Glutamatergic neuron (in vitro differentiated cells): ENCODE results near the gene CDH23. TPM values are rescaled to one million over a fixed set of nuclear protein-coding genes. Genes with fewer than 3 reads are reported as not detected.
A peak's percentile ranks its signal among the peaks of the same experiment; 100 is the strongest.

ENCODE experiments used
- DNase-seq: peaks from one replicate; pipeline ENCODE4 v3.0.0; 2022
- H3K27ac Mint-ChIP-seq: one replicate; pipeline ENCODE4 v1.8.0; 2020; ENCODE audit warnings: mild to moderate bottlenecking, mixed read lengths, inconsistent platforms; ENCODE audit not compliant: unreplicated experiment
- H3K27me3 Mint-ChIP-seq: one replicate; pipeline ENCODE4 v1.8.0; 2020; ENCODE audit warnings: mild to moderate bottlenecking, moderate library complexity, mixed read lengths, inconsistent platforms; ENCODE audit not compliant: unreplicated experiment
- H3K36me3 Mint-ChIP-seq: one replicate; pipeline ENCODE4 v1.8.0; 2020; ENCODE audit warnings: mild to moderate bottlenecking, mixed read lengths, inconsistent platforms; ENCODE audit not compliant: unreplicated experiment
- H3K4me1 Mint-ChIP-seq: one replicate; pipeline ENCODE4 v1.8.0; 2020; ENCODE audit warnings: mild to moderate bottlenecking, low read depth, mixed read lengths, inconsistent platforms; ENCODE audit not compliant: unreplicated experiment
- H3K4me3 Mint-ChIP-seq: one replicate; pipeline ENCODE4 v1.8.0; 2020; ENCODE audit warnings: mild to moderate bottlenecking, mixed read lengths, inconsistent platforms; ENCODE audit not compliant: unreplicated experiment
- H3K9me3 Mint-ChIP-seq: one replicate; pipeline ENCODE4 v1.8.0; 2020; ENCODE audit warnings: mild to moderate bottlenecking, moderate library complexity, mixed read lengths, inconsistent platforms; ENCODE audit not compliant: unreplicated experiment
- total RNA-seq: library from RNA; stranded (reverse); fragmentation: NEBNext Ultra II Directional; extraction: Animal tissue kit (Norgen Biotek cat#: 25700); gene quantifications from one replicate; pipeline ENCODE4 v1.2.1, GENCODE V29; 2021; ENCODE audit not compliant: unreplicated experiment
- TF ChIP-seq, protein P1 (sequence below): fragments of 200-600 bp; sonication (generic); IDR thresholded peaks from one replicate; pipeline ENCODE4 v1.5.0; 2021; ENCODE audit not compliant: partially characterized antibody, unreplicated experiment

The CDH23 gene
- total RNA-seq, 1 donor from 2014 or later = 2.0 TPM

DNA sequence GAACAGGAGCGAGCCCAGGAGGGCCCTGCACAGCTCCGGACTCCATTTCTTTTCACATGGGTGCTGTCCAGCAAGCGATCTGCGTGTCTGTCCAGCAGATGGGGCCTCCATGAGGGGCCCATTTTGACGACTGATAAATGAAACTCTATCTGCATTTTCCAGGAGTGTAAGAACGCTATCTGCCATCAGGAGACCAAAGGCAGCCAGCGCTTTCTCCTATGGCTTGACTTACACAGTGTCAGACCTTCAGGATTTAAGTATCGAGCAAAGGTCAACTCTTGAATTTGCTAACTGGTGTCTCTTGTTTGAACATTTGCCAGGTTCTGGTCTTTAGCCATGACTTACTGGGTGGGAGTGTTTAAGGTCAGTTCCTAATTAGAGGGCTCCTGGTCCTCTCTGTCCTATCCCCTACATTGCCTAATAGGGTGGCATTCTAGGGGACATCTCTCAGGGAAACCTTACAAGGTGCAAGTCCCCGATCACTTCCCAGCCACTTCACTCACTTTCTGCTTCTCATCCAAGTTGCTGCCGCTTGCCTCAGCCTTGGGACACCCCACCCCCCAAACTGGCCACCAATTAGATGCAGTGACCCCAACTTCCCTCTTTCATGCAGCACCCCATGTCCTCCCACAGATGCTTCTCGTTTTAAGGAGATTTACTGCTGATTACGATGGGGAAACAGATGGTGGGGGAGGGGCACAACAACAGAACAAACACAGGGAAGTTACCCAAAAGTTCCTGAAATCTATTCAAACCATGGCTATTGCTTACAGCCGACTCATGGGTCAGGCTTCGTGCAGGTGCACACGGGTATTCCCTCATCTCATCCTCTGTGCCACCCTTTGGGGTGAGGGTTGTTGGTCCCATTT, 356.6 kb downstream of the CDH23 start:
- Mint-ChIP-seq H3K4me1 (peaks cover 29% of the 10 kb centered on the region), H3K4me3 (peak overlapping the region; percentile 55), H3K27me3 (peaks cover 4% of the 10 kb centered on the region), H3K36me3 (no peaks in the 10 kb centered on the region), H3K9me3 (peaks cover 6% of the 10 kb centered on the region), H3K27ac (peak overlapping the region; percentile 92)
- DNase-seq = no peak
- TF ChIP-seq, protein P1, sequence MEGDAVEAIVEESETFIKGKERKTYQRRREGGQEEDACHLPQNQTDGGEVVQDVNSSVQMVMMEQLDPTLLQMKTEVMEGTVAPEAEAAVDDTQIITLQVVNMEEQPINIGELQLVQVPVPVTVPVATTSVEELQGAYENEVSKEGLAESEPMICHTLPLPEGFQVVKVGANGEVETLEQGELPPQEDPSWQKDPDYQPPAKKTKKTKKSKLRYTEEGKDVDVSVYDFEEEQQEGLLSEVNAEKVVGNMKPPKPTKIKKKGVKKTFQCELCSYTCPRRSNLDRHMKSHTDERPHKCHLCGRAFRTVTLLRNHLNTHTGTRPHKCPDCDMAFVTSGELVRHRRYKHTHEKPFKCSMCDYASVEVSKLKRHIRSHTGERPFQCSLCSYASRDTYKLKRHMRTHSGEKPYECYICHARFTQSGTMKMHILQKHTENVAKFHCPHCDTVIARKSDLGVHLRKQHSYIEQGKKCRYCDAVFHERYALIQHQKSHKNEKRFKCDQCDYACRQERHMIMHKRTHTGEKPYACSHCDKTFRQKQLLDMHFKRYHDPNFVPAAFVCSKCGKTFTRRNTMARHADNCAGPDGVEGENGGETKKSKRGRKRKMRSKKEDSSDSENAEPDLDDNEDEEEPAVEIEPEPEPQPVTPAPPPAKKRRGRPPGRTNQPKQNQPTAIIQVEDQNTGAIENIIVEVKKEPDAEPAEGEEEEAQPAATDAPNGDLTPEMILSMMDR = no peak

DNA sequence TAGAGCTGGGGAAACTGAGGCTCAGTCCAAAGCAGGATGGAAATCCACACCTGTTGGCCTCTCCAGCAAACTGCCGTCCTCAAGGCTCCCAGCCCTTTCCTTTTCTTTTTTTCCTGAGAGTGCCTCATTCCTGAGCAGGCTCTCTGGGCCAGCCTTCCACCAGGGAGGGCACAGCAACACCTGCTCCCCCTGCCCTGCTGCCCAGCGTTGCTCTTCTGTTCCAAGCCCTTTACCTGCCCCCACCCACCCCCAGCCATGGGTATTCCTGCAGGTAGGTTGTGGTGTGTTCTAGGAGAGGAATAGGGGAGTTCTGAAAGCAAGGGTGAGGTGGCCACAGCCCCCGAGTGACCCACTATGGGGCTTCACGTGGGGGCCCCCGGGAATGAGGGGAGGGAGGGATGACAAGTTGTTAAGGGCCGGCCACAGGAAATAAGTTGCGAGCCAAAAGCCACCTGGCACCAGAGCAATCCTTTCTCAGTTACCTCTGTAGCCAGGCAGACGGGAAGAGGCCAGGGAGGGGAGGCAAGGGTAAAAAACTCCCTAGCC, 357.3 kb downstream of the CDH23 start:
- no peak overlapping the region for H3K27ac Mint-ChIP-seq
- peaks cover 6% of the 10 kb centered on the region for H3K9me3 Mint-ChIP-seq
- TF ChIP-seq, protein P1 = no peak
- H3K4me3 Mint-ChIP-seq = no peak overlapping the region
- DNase-seq = no peak
- peaks cover 4% of the 10 kb centered on the region for H3K27me3 Mint-ChIP-seq
- peaks cover 27% of the 10 kb centered on the region for H3K4me1 Mint-ChIP-seq
- no peaks in the 10 kb centered on the region for H3K36me3 Mint-ChIP-seq

DNA sequence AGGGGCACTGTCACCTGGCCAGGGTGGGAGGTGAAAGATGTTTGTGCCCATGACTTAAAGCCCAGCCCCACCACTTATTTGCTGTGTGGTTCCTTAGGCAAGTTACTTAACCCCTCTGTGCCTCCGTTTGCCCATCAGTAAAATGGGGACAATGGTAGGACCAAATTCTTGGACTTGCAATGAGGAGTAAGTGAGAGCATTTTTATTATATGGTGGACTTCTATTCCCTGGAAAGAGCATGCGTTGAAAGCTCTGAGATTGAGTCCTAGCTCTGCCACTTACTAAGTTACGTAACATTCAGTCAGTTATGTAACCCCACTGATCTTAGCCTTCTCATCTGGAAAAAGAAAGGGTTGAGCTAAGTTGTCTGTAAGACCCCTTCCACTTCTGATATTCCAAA, 357.8 kb downstream of the CDH23 start:
- Mint-ChIP-seq H3K4me1 (peaks cover 27% of the 10 kb centered on the region), H3K27me3 (peaks cover 4% of the 10 kb centered on the region), H3K27ac (no peak overlapping the region), H3K9me3 (peaks cover 6% of the 10 kb centered on the region), H3K4me3 (no peak overlapping the region), H3K36me3 (no peaks in the 10 kb centered on the region)
- DNase-seq = no peak
- TF ChIP-seq, protein P1 = no peak

DNA sequence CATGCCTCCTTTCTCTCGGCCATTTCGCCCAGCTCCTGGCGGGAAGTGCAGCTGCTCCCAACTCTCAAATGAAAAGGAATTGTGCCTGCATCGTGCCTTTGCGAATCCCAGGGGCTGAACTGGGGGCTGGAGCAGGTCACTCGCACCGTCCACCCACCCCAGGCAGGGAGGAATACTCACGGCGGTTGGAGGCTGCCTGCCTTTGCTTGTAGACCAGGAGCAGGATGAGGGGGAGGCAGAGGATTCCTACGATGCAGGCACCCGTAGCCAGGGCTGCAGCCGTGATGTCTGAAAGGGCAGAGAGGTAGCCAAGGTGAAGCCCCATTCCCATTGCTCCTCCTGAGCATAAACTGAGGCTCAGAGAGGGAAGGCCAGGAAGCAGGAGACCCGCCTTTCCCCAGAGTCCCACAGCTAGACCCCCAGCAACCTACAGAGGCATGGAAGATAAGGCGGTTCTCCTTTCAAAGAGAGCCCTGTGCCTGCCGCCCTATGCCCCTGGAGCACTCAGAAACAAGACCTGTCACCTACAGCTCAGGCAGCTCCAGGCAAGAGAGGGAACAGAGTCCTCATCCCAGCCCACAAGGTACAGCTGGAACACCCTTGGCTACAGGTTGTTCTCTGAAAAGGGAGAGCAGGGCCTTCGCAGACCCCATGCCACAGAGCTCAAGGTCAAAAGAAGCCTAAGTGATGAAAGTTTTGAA, 358.6 kb downstream of the CDH23 start:
- TF ChIP-seq, protein P1 = no peak

More for the DNA sequence above, 358.6 kb downstream of the CDH23 start:
- no peak overlapping the region for H3K4me3 Mint-ChIP-seq
- peaks cover 27% of the 10 kb centered on the region for H3K4me1 Mint-ChIP-seq
- peaks cover 6% of the 10 kb centered on the region for H3K9me3 Mint-ChIP-seq
- H3K27ac Mint-ChIP-seq = no peak overlapping the region
- DNase-seq = no peak
- H3K36me3 Mint-ChIP-seq = no peaks in the 10 kb centered on the region
- H3K27me3 Mint-ChIP-seq = peaks cover 6% of the 10 kb centered on the region
